Transverse colon (tissue), 4 donors: ENCODE data around the gene LOC128125822.

Source experiments
- DNase-seq: peaks from one replicate; pipeline ENCODE4 v3.0.0-alpha.2; 2019
- H3K27ac ChIP-seq, 4 donors: fragments of 200-600 bp; sonication (generic); 2 replicates each; pipeline ENCODE4 v1.5.1; 2016 to 2018; ENCODE audit warnings: inconsistent platforms in 4 of 4
- H3K27me3 ChIP-seq: fragments of 200-600 bp; sonication (generic); 2 replicates; pipeline ENCODE4 v1.5.1; 2017; ENCODE audit warnings: inconsistent platforms
- H3K36me3 ChIP-seq, 4 donors: fragments of 200-600 bp; sonication (generic); 2 replicates each; pipeline ENCODE4 v1.5.1; 2017 to 2019; ENCODE audit warnings: inconsistent platforms in 4 of 4
- H3K4me1 ChIP-seq, 4 donors: fragments of 200-600 bp; sonication (generic); 2 replicates each; pipeline ENCODE4 v1.5.1; 2017 to 2020; ENCODE audit warnings: inconsistent platforms in 4 of 4
- H3K4me3 ChIP-seq, 4 donors: fragments of 200-600 bp; sonication (generic); 1 replicate in 1 of 4; 2 replicates in 3 of 4; pipeline versions ENCODE4 v1.5.1 to v1.6.1; 2017 to 2019; ENCODE audit warnings: inconsistent platforms in 4 of 4
- H3K9me3 ChIP-seq, 2 donors: fragments of 200-600 bp; sonication (generic); 2 replicates each; pipeline ENCODE4 v1.5.1; 2017 to 2019; ENCODE audit warnings: inconsistent platforms in 2 of 2
- CTCF ChIP-seq, 5 experiments: fragments of 200-600 bp in 3 of 5; fragments of 450-650 bp in 2 of 5; sonication (generic) in 3 of 5; IDR thresholded peaks; 1 replicate in 2 of 5; 2 replicates in 3 of 5; pipeline ENCODE4 v1.5.1; 2016 to 2017; ENCODE audit warnings: antibody characterized with exemption in 5 of 5, inconsistent platforms in 3 of 5, mild to moderate bottlenecking in 2 of 5, moderate library complexity in 1 of 5
- EP300 ChIP-seq: sonication (generic); formaldehyde crosslinking; IDR thresholded peaks from one replicate; pipeline ENCODE4 v1.6.1; 2017; ENCODE audit warnings: antibody characterized with exemption, low read depth
- POLR2A ChIP-seq: fragments of 450-650 bp; IDR thresholded peaks from one replicate; pipeline ENCODE4 v1.6.1; 2016; ENCODE audit warnings: antibody characterized with exemption, mild to moderate bottlenecking, moderate library complexity
- POLR2AphosphoS5 ChIP-seq, 3 donors: sonication (generic); formaldehyde crosslinking; IDR thresholded peaks; one replicate each; pipeline ENCODE4 v1.6.1; 2016; ENCODE audit warnings: antibody characterized with exemption in 3 of 3
- WGBS, 2 donors: methylation state at CpG; one replicate each; pipeline ENCODE4 v1.1.5; 2018; ENCODE audit warnings: low coverage in 1 of 2; 5-methylcytosine and 5-hydroxymethylcytosine counted together
- in situ Hi-C, 4 donors: fragments of 200-750 bp; cut with MboI; loops; one replicate each; pipeline versions ENCODE4 v1.15.0 to v1.15.1; 2017; ENCODE audit warnings: low sequenced_read_pairs in 3 of 4, low pct_ligation_motif_present in 1 of 4, low pct_unique_long_range_greater_than_20kb in 1 of 4
- intact Hi-C: fragments of 100-400 bp; cut with DNase I; formaldehyde crosslinking; loops from one replicate; pipeline ENCODE4 v1.15.1; 2023; ENCODE audit warnings: low total_unique reads

The LOC128125822 gene

GRCh38 chr6:63579937-63580703 lies 7.8 kb downstream of the LOC128125822 start:
- Histone ChIP-seq H3K4me3 (no peak overlapping the region), H3K27ac (no peak overlapping the region), H3K9me3 (no peaks in the 10 kb centered on the region), H3K36me3 (peaks cover 0 to 55% (median 26%) of the 10 kb centered on the region in 4 donors), H3K4me1 (peaks cover 1 to 27% (median 6%) of the 10 kb centered on the region in 4 donors), H3K27me3 (no peaks in the 10 kb centered on the region)
- WGBS, 2 donors: 98% methylated on average over 6 of the region's 6 CpGs
- no peak for DNase-seq
- peak in 1 of 3 donors; percentile 48 for TF ChIP-seq POLR2AphosphoS5 (IDR thresholded peaks at IDR 0.05)
- no peak for TF ChIP-seq POLR2A
- TF ChIP-seq EP300: no peak
- TF ChIP-seq CTCF (IDR thresholded peaks at IDR 0.05): no peak
- in situ Hi-C loops: loop anchor here in 2 of 4 donors (25.0 kb wide), 1 partner anchor 218 kb away; no protein-coding TSS in a partner anchor
- intact Hi-C loops: no loop called here

DNA sequence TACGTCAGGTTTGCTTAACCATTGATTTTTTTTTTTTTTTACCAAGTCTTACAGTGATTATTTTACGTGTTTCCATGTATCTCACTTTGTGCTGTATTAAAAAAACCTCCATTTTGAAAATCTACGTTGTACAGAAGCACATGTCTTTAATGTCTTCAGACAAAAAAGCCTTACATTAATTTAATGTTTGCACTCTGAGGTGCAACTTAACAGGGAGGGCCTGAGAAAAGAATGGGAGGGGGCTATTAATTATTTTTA lies 8.4 kb downstream of the LOC128125822 start:
- Histone ChIP-seq H3K36me3 (peaks cover 0 to 55% (median 26%) of the 10 kb centered on the region in 4 donors), H3K27me3 (no peaks in the 10 kb centered on the region), H3K4me3 (no peak overlapping the region), H3K4me1 (peaks cover 0 to 22% (median 4%) of the 10 kb centered on the region in 4 donors), H3K27ac (no peak overlapping the region), H3K9me3 (no peaks in the 10 kb centered on the region)
- TF ChIP-seq EP300 (no peak), CTCF (IDR thresholded peaks at IDR 0.05) (no peak), POLR2A (no peak), POLR2AphosphoS5 (IDR thresholded peaks at IDR 0.05) (no peak)
- 73 to 79% methylated on average over 3 of the region's 3 CpGs for WGBS, 2 donors
- DNase-seq: no peak
- in situ Hi-C loops (loop anchor here in 2 of 4 donors (25.0 kb wide), 1 partner anchor 218 kb away; no protein-coding TSS in a partner anchor), intact Hi-C loops (no loop called here)

DNA sequence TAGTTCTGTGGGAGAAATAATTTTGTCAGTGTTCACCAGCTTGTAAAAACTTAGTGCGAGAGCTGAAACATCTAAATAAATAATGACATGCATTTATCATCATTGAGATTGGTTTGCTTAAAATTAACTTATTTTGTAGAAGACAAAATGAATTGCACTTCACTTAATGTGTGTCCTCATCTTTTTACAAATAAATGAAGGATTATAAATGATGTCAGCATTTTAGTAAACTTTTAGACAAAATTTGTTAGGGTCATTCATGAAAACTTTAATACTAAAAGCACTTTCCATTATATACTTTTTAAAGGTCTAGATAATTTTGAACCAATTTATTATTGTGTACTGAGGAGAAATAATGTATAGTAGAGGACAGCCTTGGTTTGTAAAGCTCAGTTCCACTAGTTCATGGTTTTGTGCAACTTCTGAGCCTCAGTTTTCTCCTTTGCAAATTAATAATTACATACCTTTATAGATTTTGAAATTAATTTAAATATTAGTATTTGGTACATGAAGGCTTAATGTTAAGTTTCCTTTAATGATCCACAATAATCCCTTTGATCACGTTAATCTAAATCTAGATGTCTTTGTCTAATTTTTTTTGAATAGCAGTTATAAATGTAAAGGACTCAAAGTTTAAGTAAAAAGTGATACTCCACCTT lies 9.2 kb downstream of the LOC128125822 start:
- TF ChIP-seq POLR2A (no peak), EP300 (no peak), POLR2AphosphoS5 (IDR thresholded peaks at IDR 0.05) (no peak), CTCF (IDR thresholded peaks at IDR 0.05) (no peak)
- 92 to 97% methylated on average over 2 of the region's 2 CpGs for WGBS, 2 donors
- peaks cover 0 to 53% (median 26%) of the 10 kb centered on the region in 4 donors for H3K36me3 ChIP-seq

DNA sequence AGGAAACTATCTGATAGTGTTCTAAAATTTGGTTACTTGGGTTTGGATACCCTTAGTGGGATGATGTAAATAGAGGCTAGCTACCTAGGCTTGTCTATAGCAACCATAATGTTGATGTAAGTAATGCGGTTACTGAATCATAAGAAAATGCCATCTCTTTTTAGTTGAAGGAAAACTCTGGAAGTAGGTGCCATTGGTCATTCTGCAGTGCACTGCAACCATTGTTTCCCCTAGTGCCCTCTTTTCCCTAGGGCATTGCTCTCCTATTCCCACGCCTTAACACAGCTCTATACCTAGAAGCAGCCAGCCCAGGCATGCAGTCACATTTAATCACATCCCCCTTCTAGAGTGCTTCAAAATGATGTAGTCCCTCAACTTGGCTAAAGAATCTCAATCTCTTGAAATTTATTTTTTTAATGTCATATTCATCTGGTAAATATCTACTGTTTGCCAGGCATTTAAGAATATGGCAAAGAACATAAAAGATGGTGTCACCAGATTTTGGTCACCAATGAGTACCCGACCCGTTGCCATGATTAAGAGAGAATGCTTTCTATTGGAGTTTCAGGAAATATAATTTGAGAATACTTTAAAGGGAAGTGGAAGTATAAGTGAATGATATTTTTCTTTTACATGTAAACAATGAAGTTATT lies 10.4 kb downstream of the LOC128125822 start:
- no peaks in the 10 kb centered on the region for H3K27me3 ChIP-seq
- H3K9me3 ChIP-seq: no peaks in the 10 kb centered on the region
- H3K4me1 ChIP-seq: peaks cover 0 to 5% (median 2%) of the 10 kb centered on the region in 4 donors
- H3K4me3 ChIP-seq: no peak overlapping the region
- in situ Hi-C loops: loop anchor here in 2 of 4 donors (25.0 kb wide), 1 partner anchor 220 kb away; no protein-coding TSS in a partner anchor
- intact Hi-C loops: no loop called here
- H3K36me3 ChIP-seq: peaks cover 0 to 42% (median 22%) of the 10 kb centered on the region in 4 donors
- TF ChIP-seq EP300 (no peak), POLR2AphosphoS5 (IDR thresholded peaks at IDR 0.05) (peak in 2 of 3 donors; percentile 13 to 32), POLR2A (no peak)
- 72 to 96% methylated on average over 4 of the region's 4 CpGs for whole genome bisulfite sequencing, 2 donors
- no peak overlapping the region for H3K27ac ChIP-seq
- no peak for DNase-seq

More for the DNA sequence above, 9.2 kb downstream of the LOC128125822 start:
- H3K4me3 ChIP-seq: no peak overlapping the region
- H3K9me3 ChIP-seq: no peaks in the 10 kb centered on the region
- intact Hi-C loops: no loop called here
- in situ Hi-C loops: loop anchor here in 2 of 4 donors (25.0 kb wide), 1 partner anchor 219 kb away; no protein-coding TSS in a partner anchor
- H3K4me1 ChIP-seq: peaks cover 0 to 14% (median 2%) of the 10 kb centered on the region in 4 donors
- H3K27me3 ChIP-seq: no peaks in the 10 kb centered on the region
- DNase-seq: no peak
- H3K27ac ChIP-seq: no peak overlapping the region
